Lower lobe of right lung (tissue), 2 donors: ENCODE data around the gene RWDD1. TPM values are rescaled to one million over a fixed set of nuclear protein-coding genes. Genes with fewer than 3 reads are reported as not detected.
"Not testable (repeated sequence)": the region's sequence is repeated elsewhere in the genome, so short reads cannot be mapped to it uniquely, and the experiment has no call there.

Experiments
- ATAC-seq, 2 donors: fragments of 200-7000 bp; cut with Tn5 transposase; one replicate each; pipeline ENCODE4 v1.9.1; 2020 to 2022; ENCODE audit warnings: mild to moderate bottlenecking in 2 of 2, moderate library complexity in 2 of 2
- DNase-seq: peaks from one replicate; pipeline ENCODE4 v3.0.0-alpha.2; 2020
- H3K27ac ChIP-seq: fragments of 200-600 bp; one replicate; pipeline ENCODE4 v1.8.0; 2022
- H3K27me3 ChIP-seq: fragments of 200-600 bp; one replicate; pipeline ENCODE4 v1.8.0; 2022; ENCODE audit warnings: low read depth
- H3K36me3 ChIP-seq: fragments of 200-600 bp; one replicate; pipeline ENCODE4 v1.8.0; 2022; ENCODE audit warnings: mild to moderate bottlenecking
- H3K4me1 ChIP-seq: fragments of 200-600 bp; one replicate; pipeline ENCODE4 v1.8.0; 2022
- H3K4me3 ChIP-seq: fragments of 200-600 bp; one replicate; pipeline ENCODE4 v1.8.0; 2022; ENCODE audit warnings: mild to moderate bottlenecking
- H3K9me3 ChIP-seq: fragments of 200-600 bp; one replicate; pipeline ENCODE4 v1.8.0; 2022
- CTCF ChIP-seq: fragments of 200-600 bp; IDR thresholded peaks from one replicate; pipeline ENCODE4 v1.8.0; 2022; ENCODE audit warnings: antibody characterized with exemption, mild to moderate bottlenecking
- intact Hi-C: fragments of 100-400 bp; cut with DNase I; formaldehyde crosslinking; loops from one replicate; pipeline ENCODE4 v1.11.0; 2022
- total RNA-seq: library from RNA; stranded (reverse); fragmentation: NEBNext Ultra II Directional; extraction: Animal tissue kit (Norgen Biotek cat#: 25700); gene quantifications from one replicate; pipeline ENCODE4 v1.2.1, GENCODE V29; 2021
- donor health status: DM: no; HTN: yes; CAD: no; lungs with severe emphysema.

Gene RWDD1
- total RNA-seq, 1 donor from 2014 or later = 35.9 TPM

GRCh38 chr6:116586738-116587137 is 15.4 kb downstream of the RWDD1 start:
- no peak for TF ChIP-seq CTCF
- ATAC-seq = no peak
- intact Hi-C loops = no loop called here
- peaks cover 73% of the 10 kb centered on the region for H3K36me3 ChIP-seq
- no peak for DNase-seq
- no peak overlapping the region for H3K4me3 ChIP-seq
- no peaks in the 10 kb centered on the region for H3K9me3 ChIP-seq
- H3K27me3 ChIP-seq = no peaks in the 10 kb centered on the region
- no peaks in the 10 kb centered on the region for H3K4me1 ChIP-seq
- no peak overlapping the region for H3K27ac ChIP-seq

GRCh38 chr6:116595247-116595646 is 23.9 kb downstream of the RWDD1 start:
- Histone ChIP-seq H3K27me3 (no peaks in the 10 kb centered on the region), H3K4me1 (no peaks in the 10 kb centered on the region), H3K9me3 (no peaks in the 10 kb centered on the region), H3K4me3 (no peak overlapping the region), H3K36me3 (peaks cover 58% of the 10 kb centered on the region), H3K27ac (no peak overlapping the region)
- no peak for DNase-seq
- intact Hi-C loops = no loop called here
- TF ChIP-seq CTCF = no peak
- no peak for ATAC-seq

GRCh38 chr6:116596815-116597214 is 25.5 kb downstream of the RWDD1 start:
- intact Hi-C loops = no loop called here
- H3K4me3 ChIP-seq = no peak overlapping the region
- ATAC-seq (no peak), DNase-seq (no peak)
- no peaks in the 10 kb centered on the region for H3K9me3 ChIP-seq
- no peak for TF ChIP-seq CTCF
- no peaks in the 10 kb centered on the region for H3K27me3 ChIP-seq
- H3K36me3 ChIP-seq = peaks cover 43% of the 10 kb centered on the region
- H3K27ac ChIP-seq = no peak overlapping the region
- no peaks in the 10 kb centered on the region for H3K4me1 ChIP-seq

GRCh38 chr6:116603916-116604315 is 32.6 kb downstream of the RWDD1 start:
- DNase-seq, ATAC-seq, H3K4me3 ChIP-seq, H3K27me3 ChIP-seq, H3K4me1 ChIP-seq, H3K36me3 ChIP-seq, H3K9me3 ChIP-seq, intact Hi-C loops, H3K27ac ChIP-seq: not testable (repeated sequence)

- H3K4me1 ChIP-seq, H3K9me3 ChIP-seq, H3K27ac ChIP-seq, H3K27me3 ChIP-seq, intact Hi-C loops, H3K4me3 ChIP-seq, DNase-seq, ATAC-seq, H3K36me3 ChIP-seq: not testable (repeated sequence)
Measured at GRCh38 chr6:116604868-116605267, 33.6 kb downstream of the RWDD1 start.

- Histone ChIP-seq H3K36me3 (no peaks in the 10 kb centered on the region), H3K4me3 (no peak overlapping the region), H3K9me3 (no peaks in the 10 kb centered on the region), H3K27me3 (no peaks in the 10 kb centered on the region), H3K4me1 (no peaks in the 10 kb centered on the region), H3K27ac (no peak overlapping the region)
- no peak for TF ChIP-seq CTCF
- intact Hi-C loops = no loop called here
- DNase-seq = no peak
- ATAC-seq = no peak
Measured at GRCh38 chr6:116605935-116606334, 34.6 kb downstream of the RWDD1 start.

- Histone ChIP-seq H3K36me3 (no peaks in the 10 kb centered on the region), H3K9me3 (no peaks in the 10 kb centered on the region), H3K27me3 (no peaks in the 10 kb centered on the region), H3K4me3 (no peak overlapping the region), H3K27ac (no peak overlapping the region), H3K4me1 (no peaks in the 10 kb centered on the region)
- intact Hi-C loops = no loop called here
- TF ChIP-seq CTCF = no peak
- no peak for DNase-seq
- ATAC-seq = no peak
Measured at GRCh38 chr6:116611056-116611455, 39.8 kb downstream of the RWDD1 start.
